Keratinocyte (primary cell): ENCODE results near the gene BTBD17. TPM values are rescaled to one million over a fixed set of nuclear protein-coding genes. Genes with fewer than 3 reads are reported as not detected.

ENCODE experiments used
- DNase-seq: peaks from one replicate; pipeline ENCODE4 v3.0.0-alpha.2; 2011; ENCODE audit warnings: low read depth, missing footprints, low spot score
- FAIRE-seq: peaks from 2 replicates; lab custom pipeline; 2011; peaks lifted over from hg19 to GRCh38; lab: Jason Lieb, UNC
- H2AFZ ChIP-seq: 2 replicates; pipeline ENCODE4 v1.6.0; 2012; ENCODE audit warnings: low read length, control low read depth, inconsistent platforms; ENCODE audit not compliant: control insufficient read depth
- H3K27ac ChIP-seq: 2 replicates; pipeline ENCODE4 v1.5.1; 2011; ENCODE audit warnings: low read length; ENCODE audit not compliant: control insufficient read depth, insufficient read depth
- H3K27me3 ChIP-seq: 3 replicates; pipeline ENCODE4 v1.6.0; 2011; ENCODE audit warnings: low read length; ENCODE audit not compliant: control insufficient read depth, insufficient read depth; ENCODE audit errors: extremely low read depth
- H3K36me3 ChIP-seq, 2 experiments: 2 replicates in 1 of 2; 3 replicates in 1 of 2; pipeline ENCODE4 v1.5.1; 2011; ENCODE audit warnings: low read length in 2 of 2, mild to moderate bottlenecking in 1 of 2; ENCODE audit not compliant: control insufficient read depth in 2 of 2, insufficient read depth in 2 of 2; ENCODE audit errors: extremely low read depth in 1 of 2
- H3K4me1 ChIP-seq: 3 replicates; pipeline ENCODE4 v1.5.1; 2011; ENCODE audit warnings: low read length; ENCODE audit not compliant: control insufficient read depth, insufficient read depth; ENCODE audit errors: extremely low read depth
- H3K4me2 ChIP-seq: 3 replicates; pipeline ENCODE4 v1.6.0; 2011; ENCODE audit warnings: low read depth, low read length; ENCODE audit not compliant: control insufficient read depth, insufficient read depth; ENCODE audit errors: extremely low read depth
- H3K4me3 ChIP-seq, 3 experiments: fragments of 200-600 bp in 1 of 3; sonication (generic) in 1 of 3; 2 replicates in 2 of 3; 3 replicates in 1 of 3; pipeline ENCODE4 v1.5.1; 2011 to 2016; ENCODE audit warnings: low read length in 3 of 3, mild to moderate bottlenecking in 3 of 3, control low read depth in 2 of 3, inconsistent platforms in 1 of 3, low read depth in 1 of 3, mixed read lengths in 1 of 3, mixed run types in 1 of 3, moderate library complexity in 1 of 3; ENCODE audit not compliant: control insufficient read depth in 2 of 3, insufficient read depth in 2 of 3; ENCODE audit errors: extremely low read depth in 1 of 3
- H3K79me2 ChIP-seq: 2 replicates; pipeline ENCODE4 v1.6.0; 2012; ENCODE audit warnings: low read length; ENCODE audit not compliant: control insufficient read depth, insufficient read depth
- H3K9ac ChIP-seq: 3 replicates; pipeline ENCODE4 v1.6.0; 2011; ENCODE audit warnings: low read length; ENCODE audit not compliant: control insufficient read depth, insufficient read depth; ENCODE audit errors: extremely low read depth
- H3K9me1 ChIP-seq: 3 replicates; pipeline ENCODE4 v1.6.0; 2011; ENCODE audit warnings: low read length; ENCODE audit not compliant: control insufficient read depth, insufficient read depth; ENCODE audit errors: extremely low read depth
- H3K9me3 ChIP-seq: 2 replicates; pipeline ENCODE4 v1.5.1; 2012; ENCODE audit warnings: low read depth, low read length; ENCODE audit not compliant: control insufficient read depth
- H4K20me1 ChIP-seq: 3 replicates; pipeline ENCODE4 v1.6.0; 2011; ENCODE audit warnings: low read length; ENCODE audit not compliant: control insufficient read depth, insufficient read depth; ENCODE audit errors: extremely low read depth
- EZH2 ChIP-seq: IDR thresholded peaks from one replicate; pipeline ENCODE4 v1.6.1; 2012; ENCODE audit warnings: inconsistent platforms, mild to moderate bottlenecking, low read length, moderate library complexity
- dilution Hi-C: fragments of 300-500 bp; cut with MboI; formaldehyde crosslinking; loops from one replicate; pipeline ENCODE4 v1.7.0; 2020; ENCODE audit warnings: low sequenced_read_pairs; ENCODE audit not compliant: extremely low pct_ligation_motif_present
- polyA plus RNA-seq, 5 experiments: library from polyadenylated mRNA; depleted of rRNA in 3 of 5; stranded (reverse) in 3 of 5; stranded (forward) in 1 of 5; unstranded in 1 of 5; fragments of >200 nt; gene quantifications; 1 replicate in 1 of 5; 2 replicates in 3 of 5; 3 replicates in 1 of 5; pipeline versions ENCODE4 v1.2.1 to v1.2.3, GENCODE V29; 2011 to 2012; ENCODE audit warnings: missing spikeins in 2 of 5, low read depth in 1 of 5, low replicate concordance in 1 of 5
- TF ChIP-seq, protein P1 (sequence below), 3 experiments: IDR thresholded peaks in 1 of 3; conservative IDR thresholded peaks in 1 of 3; optimal IDR thresholded peaks in 1 of 3; 2 replicates in 2 of 3; 3 replicates in 1 of 3; pipeline versions ENCODE3 to v1.5.1; 2011; ENCODE audit warnings: low read length in 3 of 3, mild to moderate bottlenecking in 3 of 3, moderate library complexity in 2 of 3, control low read depth in 1 of 3, inconsistent platforms in 1 of 3; ENCODE audit not compliant: insufficient read depth in 2 of 3; ENCODE audit errors: extremely low read depth in 1 of 3

Gene BTBD17
- polyA plus RNA-seq, 1 donor (not counting 4 experiments of a cell fraction or from before 2014, with no cell fraction given): not detected

DNA sequence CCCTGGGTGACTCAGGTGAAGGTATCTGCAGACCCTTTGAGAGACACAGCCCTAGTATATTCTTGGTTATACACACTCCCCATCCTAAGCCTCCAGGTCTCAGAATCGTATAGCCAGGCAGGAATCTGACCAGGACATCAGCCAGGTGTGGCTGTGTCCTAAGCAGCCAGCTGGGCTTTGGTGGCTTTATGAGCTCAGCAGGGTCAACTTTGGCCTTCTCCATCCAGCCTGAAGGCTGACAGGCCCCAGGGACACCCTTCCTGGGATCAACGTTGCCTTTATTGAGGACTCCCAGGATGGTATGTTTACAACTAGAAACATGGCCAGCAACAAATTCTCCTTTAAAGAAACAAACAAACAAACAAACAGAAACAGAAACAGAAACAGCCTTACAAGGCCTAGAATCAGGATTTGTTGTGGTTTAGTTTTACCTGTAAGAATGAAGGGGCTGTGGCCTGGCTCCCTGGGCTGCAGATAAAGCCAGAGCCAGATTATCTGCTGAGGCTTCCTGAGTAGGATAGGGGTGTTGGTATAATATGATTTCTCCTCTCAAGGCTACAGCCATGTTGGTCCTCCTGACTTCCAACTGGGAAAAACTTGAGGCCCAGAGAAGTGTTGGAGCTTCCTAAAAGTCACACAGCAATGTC is 27.2 kb downstream of the BTBD17 start:
- TF ChIP-seq, protein P1, sequence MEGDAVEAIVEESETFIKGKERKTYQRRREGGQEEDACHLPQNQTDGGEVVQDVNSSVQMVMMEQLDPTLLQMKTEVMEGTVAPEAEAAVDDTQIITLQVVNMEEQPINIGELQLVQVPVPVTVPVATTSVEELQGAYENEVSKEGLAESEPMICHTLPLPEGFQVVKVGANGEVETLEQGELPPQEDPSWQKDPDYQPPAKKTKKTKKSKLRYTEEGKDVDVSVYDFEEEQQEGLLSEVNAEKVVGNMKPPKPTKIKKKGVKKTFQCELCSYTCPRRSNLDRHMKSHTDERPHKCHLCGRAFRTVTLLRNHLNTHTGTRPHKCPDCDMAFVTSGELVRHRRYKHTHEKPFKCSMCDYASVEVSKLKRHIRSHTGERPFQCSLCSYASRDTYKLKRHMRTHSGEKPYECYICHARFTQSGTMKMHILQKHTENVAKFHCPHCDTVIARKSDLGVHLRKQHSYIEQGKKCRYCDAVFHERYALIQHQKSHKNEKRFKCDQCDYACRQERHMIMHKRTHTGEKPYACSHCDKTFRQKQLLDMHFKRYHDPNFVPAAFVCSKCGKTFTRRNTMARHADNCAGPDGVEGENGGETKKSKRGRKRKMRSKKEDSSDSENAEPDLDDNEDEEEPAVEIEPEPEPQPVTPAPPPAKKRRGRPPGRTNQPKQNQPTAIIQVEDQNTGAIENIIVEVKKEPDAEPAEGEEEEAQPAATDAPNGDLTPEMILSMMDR (optimal IDR thresholded peaks at IDR 0.05 in 1 of 3, IDR thresholded peaks at IDR 0.05 in 1 of 3, conservative IDR thresholded peaks at IDR 0.05 in 1 of 3; ENCODE audit: extremely low read depth in 1 of 3, insufficient read depth in 2 of 3, low read length in 3 of 3): no peak
- TF ChIP-seq EZH2: no peak
- FAIRE-seq: no peak

DNA sequence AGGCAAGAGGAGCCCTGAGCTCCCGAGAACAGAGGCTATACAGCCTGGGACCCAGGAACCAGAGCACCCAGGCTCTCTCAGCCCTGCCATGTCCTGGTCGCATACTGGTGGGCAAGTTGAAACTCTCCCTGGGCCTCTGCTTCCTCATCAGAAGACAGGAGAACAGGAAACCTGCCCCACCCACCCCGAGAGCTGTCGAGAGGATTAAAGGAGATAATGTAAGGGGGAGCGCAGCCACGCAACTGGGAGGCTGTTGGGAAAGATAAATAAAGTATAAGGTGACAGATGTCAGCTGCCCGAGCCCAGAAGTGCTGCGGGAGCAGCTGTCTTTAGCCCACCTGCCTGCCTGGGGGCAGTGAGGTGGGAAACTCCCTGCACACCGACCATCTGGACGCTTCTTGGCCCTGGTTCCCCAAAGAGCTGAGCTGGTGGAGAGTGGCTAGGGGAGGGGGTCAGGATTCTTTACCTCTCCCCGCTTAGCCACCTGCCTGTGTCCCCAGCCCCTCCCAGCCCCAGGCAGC is 28.8 kb downstream of the BTBD17 start:
- Histone ChIP-seq H2AFZ (no peak overlapping the region), H4K20me1 (no peaks in the 10 kb centered on the region), H3K27ac (no peak overlapping the region), H3K4me3 (no peak overlapping the region), H3K27me3 (peaks cover 11% of the 10 kb centered on the region), H3K9me3 (no peaks in the 10 kb centered on the region), H3K9ac (no peak overlapping the region), H3K36me3 (no peaks in the 10 kb centered on the region), H3K9me1 (no peaks in the 10 kb centered on the region), H3K4me2 (no peak overlapping the region), H3K79me2 (no peaks in the 10 kb centered on the region), H3K4me1 (no peaks in the 10 kb centered on the region)
- DNase-seq (no peak), FAIRE-seq (no peak)
- TF ChIP-seq, protein P1 (optimal IDR thresholded peaks at IDR 0.05 in 1 of 3, IDR thresholded peaks at IDR 0.05 in 1 of 3, conservative IDR thresholded peaks at IDR 0.05 in 1 of 3; ENCODE audit: extremely low read depth in 1 of 3, insufficient read depth in 2 of 3, low read length in 3 of 3): no peak
- TF ChIP-seq EZH2: no peak
- dilution Hi-C loops: no loop called here

More for the DNA sequence above, 27.2 kb downstream of the BTBD17 start:
- Histone ChIP-seq H3K79me2 (no peaks in the 10 kb centered on the region), H2AFZ (no peak overlapping the region), H3K4me2 (no peak overlapping the region), H3K4me3 (no peak overlapping the region), H3K27ac (no peak overlapping the region), H3K9me1 (no peaks in the 10 kb centered on the region), H3K4me1 (no peaks in the 10 kb centered on the region), H3K36me3 (no peaks in the 10 kb centered on the region), H3K9me3 (no peaks in the 10 kb centered on the region), H3K27me3 (peaks cover 16% of the 10 kb centered on the region), H4K20me1 (no peaks in the 10 kb centered on the region), H3K9ac (no peak overlapping the region)
- no peak for DNase-seq
- dilution Hi-C loops: no loop called here
